HepG2 (cell line): Measurements from ENCODE around the gene VDAC1. TPM values are rescaled to one million over a fixed set of nuclear protein-coding genes. Genes with fewer than 3 reads are reported as not detected.

Source experiments
- CBX2 ChIP-seq, 2 experiments: fragments of 200-600 bp in 1 of 2; sonication (generic); formaldehyde crosslinking in 1 of 2; IDR thresholded peaks; 2 replicates each; pipeline versions ENCODE4 v1.7.0 to v1.8.1; 2018 to 2022; ENCODE audit warnings: low read depth in 2 of 2, low read length in 1 of 2, mild to moderate bottlenecking in 1 of 2, missing genetic modification reagents in 1 of 2
- FOXK1 ChIP-seq: sonication (generic); formaldehyde crosslinking; IDR thresholded peaks from 2 replicates; pipeline ENCODE4 v1.4.0; 2020; ENCODE audit warnings: low read depth, missing genetic modification reagents, borderline replicate concordance
- KLF9 ChIP-seq: IDR thresholded peaks from 2 replicates; pipeline ENCODE4 v1.6.1; 2016; ENCODE audit warnings: low read depth
- NFATC3 ChIP-seq: sonication (generic); formaldehyde crosslinking; IDR thresholded peaks from 2 replicates; pipeline ENCODE4 v1.5.1; 2020; ENCODE audit warnings: mild to moderate bottlenecking, missing genetic modification reagents
- NPAS2 ChIP-seq: sonication (generic); formaldehyde crosslinking; IDR thresholded peaks from 2 replicates; pipeline ENCODE4 v1.8.0; 2022; ENCODE audit warnings: mild to moderate bottlenecking, missing genetic modification reagents, borderline replicate concordance
- SUZ12 ChIP-seq: fragments of 150-350 bp; IDR thresholded peaks from 2 replicates; pipeline ENCODE4 v1.6.1; 2014; ENCODE audit warnings: low read depth, low read length
- ZBTB1 ChIP-seq: sonication (generic); formaldehyde crosslinking; IDR thresholded peaks from 2 replicates; pipeline ENCODE4 v1.4.0; 2020; ENCODE audit warnings: missing genetic modification reagents, borderline replicate concordance
- ZBTB2 ChIP-seq: sonication (generic); formaldehyde crosslinking; IDR thresholded peaks from 2 replicates; pipeline ENCODE4 v1.8.0; 2022; ENCODE audit warnings: low read depth, missing genetic modification reagents
- ZFP82 ChIP-seq: sonication (generic); formaldehyde crosslinking; IDR thresholded peaks from 2 replicates; pipeline ENCODE4 v1.5.1; 2020; ENCODE audit warnings: mild to moderate bottlenecking, missing genetic modification reagents, borderline replicate concordance
- ZHX1 ChIP-seq: sonication (generic); formaldehyde crosslinking; IDR thresholded peaks from 2 replicates; pipeline ENCODE4 v1.8.1; 2022; ENCODE audit warnings: low read depth, mild to moderate bottlenecking, missing genetic modification reagents
- ZNF510 ChIP-seq: sonication (generic); formaldehyde crosslinking; IDR thresholded peaks from 2 replicates; pipeline ENCODE4 v1.4.0; 2020; ENCODE audit warnings: low read depth, mild to moderate bottlenecking, missing genetic modification reagents
- ZNF546 ChIP-seq: sonication (generic); formaldehyde crosslinking; conservative IDR thresholded peaks from 2 replicates; pipeline ENCODE4 v1.8.1; 2023; ENCODE audit warnings: mild to moderate bottlenecking, missing genetic modification reagents
- ZNF788 ChIP-seq: sonication (generic); formaldehyde crosslinking; IDR thresholded peaks from 2 replicates; pipeline ENCODE4 v1.5.0; 2020; ENCODE audit warnings: mild to moderate bottlenecking, missing genetic modification reagents, borderline replicate concordance
- polyA plus RNA-seq, 8 experiments: library from polyadenylated mRNA; depleted of rRNA in 3 of 8; stranded (reverse) in 7 of 8; unstranded in 1 of 8; fragments of >200 nt; fragmentation: Illumina TruSeq in 4 of 8; extraction: Trizol in 4 of 8; gene quantifications; 2 replicates each; pipeline versions ENCODE4 v1.2.1 to v1.2.3, GENCODE V29; 2011 to 2016; ENCODE audit warnings: low read depth in 4 of 8, missing spikeins in 1 of 8, mixed read lengths in 1 of 8; ENCODE audit not compliant: insufficient read depth in 1 of 8
- total RNA-seq, 5 experiments: library from RNA; depleted of rRNA; stranded (reverse); fragments of >200 nt; fragmentation: Illumina TruSeq; extraction: Trizol; gene quantifications; 2 replicates each; pipeline ENCODE4 v1.2.3, GENCODE V29; 2016; ENCODE audit warnings: low read depth in 1 of 5
- TF ChIP-seq, protein P1 (sequence below): sonication (generic); formaldehyde crosslinking; IDR thresholded peaks from 2 replicates; pipeline ENCODE4 v1.4.0; 2020; ENCODE audit warnings: missing genetic modification reagents
- TF ChIP-seq, protein P2 (sequence below): sonication (generic); formaldehyde crosslinking; IDR thresholded peaks from 2 replicates; pipeline ENCODE4 v1.4.0; 2020; ENCODE audit warnings: missing genetic modification reagents, borderline replicate concordance

VDAC1 gene
- total and polyA plus RNA-seq, 2 of the 13 experiments (the other 11 are each of a cell fraction or from before 2014, with no cell fraction given) = 112 to 380 TPM

DNA sequence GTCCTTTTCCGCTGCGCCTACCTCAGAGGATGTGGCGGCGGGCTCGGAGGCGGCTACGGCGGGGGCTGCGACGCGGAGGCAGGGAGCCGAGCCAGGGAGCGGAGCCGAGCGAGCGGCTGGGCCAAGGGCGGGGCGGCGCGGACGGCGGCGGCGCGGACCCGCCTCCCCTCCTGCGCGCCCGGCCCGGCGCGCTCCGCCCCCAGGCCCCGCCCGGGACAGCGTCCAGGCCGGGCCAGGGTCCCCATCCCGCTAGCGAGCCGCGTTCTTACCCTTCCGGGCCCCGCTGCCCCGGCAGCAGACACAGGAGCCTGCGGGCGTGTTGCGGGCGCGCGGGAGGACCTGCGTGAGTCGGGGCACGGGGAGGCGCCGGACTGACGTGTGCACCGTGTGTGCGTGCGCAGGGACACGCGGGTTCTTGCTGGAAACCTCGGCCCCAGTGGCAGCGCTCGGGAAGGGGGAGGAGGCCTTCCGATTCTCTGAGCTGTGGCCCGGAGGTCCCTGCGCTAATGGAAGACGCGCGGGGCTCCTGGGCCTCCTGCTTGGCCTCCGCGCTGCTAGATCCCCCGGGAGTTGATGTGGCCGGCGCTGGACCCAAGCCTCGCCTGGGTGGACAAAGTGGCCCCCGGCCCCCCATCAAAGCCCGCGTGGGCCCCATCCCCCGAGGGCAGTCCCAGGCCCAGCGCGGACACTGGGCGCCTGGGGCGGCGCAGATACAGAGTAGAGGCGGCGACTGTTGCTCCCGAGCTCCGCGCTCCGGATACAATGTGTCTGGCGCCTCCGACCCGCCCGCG, at the start of gene VDAC1 (continued):
- TF ChIP-seq ZHX1 (CRISPR knock-in tag) = peak; percentile 51; the same call in 1 of the 2 replicates
- TF ChIP-seq FOXK1 (CRISPR knock-in tag) = no peak
- no peak; the same call in 1 of the 2 replicates for TF ChIP-seq ZNF546 (CRISPR knock-in tag)
- TF ChIP-seq, protein P1, sequence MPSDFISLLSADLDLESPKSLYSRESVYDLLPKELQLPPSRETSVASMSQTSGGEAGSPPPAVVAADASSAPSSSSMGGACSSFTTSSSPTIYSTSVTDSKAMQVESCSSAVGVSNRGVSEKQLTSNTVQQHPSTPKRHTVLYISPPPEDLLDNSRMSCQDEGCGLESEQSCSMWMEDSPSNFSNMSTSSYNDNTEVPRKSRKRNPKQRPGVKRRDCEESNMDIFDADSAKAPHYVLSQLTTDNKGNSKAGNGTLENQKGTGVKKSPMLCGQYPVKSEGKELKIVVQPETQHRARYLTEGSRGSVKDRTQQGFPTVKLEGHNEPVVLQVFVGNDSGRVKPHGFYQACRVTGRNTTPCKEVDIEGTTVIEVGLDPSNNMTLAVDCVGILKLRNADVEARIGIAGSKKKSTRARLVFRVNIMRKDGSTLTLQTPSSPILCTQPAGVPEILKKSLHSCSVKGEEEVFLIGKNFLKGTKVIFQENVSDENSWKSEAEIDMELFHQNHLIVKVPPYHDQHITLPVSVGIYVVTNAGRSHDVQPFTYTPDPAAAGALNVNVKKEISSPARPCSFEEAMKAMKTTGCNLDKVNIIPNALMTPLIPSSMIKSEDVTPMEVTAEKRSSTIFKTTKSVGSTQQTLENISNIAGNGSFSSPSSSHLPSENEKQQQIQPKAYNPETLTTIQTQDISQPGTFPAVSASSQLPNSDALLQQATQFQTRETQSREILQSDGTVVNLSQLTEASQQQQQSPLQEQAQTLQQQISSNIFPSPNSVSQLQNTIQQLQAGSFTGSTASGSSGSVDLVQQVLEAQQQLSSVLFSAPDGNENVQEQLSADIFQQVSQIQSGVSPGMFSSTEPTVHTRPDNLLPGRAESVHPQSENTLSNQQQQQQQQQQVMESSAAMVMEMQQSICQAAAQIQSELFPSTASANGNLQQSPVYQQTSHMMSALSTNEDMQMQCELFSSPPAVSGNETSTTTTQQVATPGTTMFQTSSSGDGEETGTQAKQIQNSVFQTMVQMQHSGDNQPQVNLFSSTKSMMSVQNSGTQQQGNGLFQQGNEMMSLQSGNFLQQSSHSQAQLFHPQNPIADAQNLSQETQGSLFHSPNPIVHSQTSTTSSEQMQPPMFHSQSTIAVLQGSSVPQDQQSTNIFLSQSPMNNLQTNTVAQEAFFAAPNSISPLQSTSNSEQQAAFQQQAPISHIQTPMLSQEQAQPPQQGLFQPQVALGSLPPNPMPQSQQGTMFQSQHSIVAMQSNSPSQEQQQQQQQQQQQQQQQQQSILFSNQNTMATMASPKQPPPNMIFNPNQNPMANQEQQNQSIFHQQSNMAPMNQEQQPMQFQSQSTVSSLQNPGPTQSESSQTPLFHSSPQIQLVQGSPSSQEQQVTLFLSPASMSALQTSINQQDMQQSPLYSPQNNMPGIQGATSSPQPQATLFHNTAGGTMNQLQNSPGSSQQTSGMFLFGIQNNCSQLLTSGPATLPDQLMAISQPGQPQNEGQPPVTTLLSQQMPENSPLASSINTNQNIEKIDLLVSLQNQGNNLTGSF (CRISPR knock-in tag) = no peak
- TF ChIP-seq NPAS2 (CRISPR knock-in tag) = no peak
- no peak for TF ChIP-seq ZNF510
- peak; percentile 87; the same call in 1 of the 2 replicates for TF ChIP-seq ZBTB1 (CRISPR knock-in tag)
- TF ChIP-seq ZFP82 = peak; percentile 72; the same call in 1 of the 2 replicates
- no peak; the same call in 1 of the 2 replicates for TF ChIP-seq NFATC3 (CRISPR knock-in tag)
- no peak for TF ChIP-seq CBX2 (IDR thresholded peaks at IDR 0.05; ENCODE audit: low read depth, low read length)
- TF ChIP-seq CBX2 (CRISPR knock-in tag; IDR thresholded peaks at IDR 0.05; ENCODE audit: low read depth) = no peak
- TF ChIP-seq SUZ12 = no peak
- no peak for TF ChIP-seq KLF9 (CRISPR knock-in tag)
- TF ChIP-seq, protein P2, sequence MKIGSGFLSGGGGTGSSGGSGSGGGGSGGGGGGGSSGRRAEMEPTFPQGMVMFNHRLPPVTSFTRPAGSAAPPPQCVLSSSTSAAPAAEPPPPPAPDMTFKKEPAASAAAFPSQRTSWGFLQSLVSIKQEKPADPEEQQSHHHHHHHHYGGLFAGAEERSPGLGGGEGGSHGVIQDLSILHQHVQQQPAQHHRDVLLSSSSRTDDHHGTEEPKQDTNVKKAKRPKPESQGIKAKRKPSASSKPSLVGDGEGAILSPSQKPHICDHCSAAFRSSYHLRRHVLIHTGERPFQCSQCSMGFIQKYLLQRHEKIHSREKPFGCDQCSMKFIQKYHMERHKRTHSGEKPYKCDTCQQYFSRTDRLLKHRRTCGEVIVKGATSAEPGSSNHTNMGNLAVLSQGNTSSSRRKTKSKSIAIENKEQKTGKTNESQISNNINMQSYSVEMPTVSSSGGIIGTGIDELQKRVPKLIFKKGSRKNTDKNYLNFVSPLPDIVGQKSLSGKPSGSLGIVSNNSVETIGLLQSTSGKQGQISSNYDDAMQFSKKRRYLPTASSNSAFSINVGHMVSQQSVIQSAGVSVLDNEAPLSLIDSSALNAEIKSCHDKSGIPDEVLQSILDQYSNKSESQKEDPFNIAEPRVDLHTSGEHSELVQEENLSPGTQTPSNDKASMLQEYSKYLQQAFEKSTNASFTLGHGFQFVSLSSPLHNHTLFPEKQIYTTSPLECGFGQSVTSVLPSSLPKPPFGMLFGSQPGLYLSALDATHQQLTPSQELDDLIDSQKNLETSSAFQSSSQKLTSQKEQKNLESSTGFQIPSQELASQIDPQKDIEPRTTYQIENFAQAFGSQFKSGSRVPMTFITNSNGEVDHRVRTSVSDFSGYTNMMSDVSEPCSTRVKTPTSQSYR (CRISPR knock-in tag) = peak; percentile 51; the same call in 1 of the 2 replicates
- TF ChIP-seq ZNF788 = peak; percentile 35; the same call in 1 of the 2 replicates
- peak; percentile 83 for TF ChIP-seq ZBTB2 (CRISPR knock-in tag)
